ENCODE data around the gene FBN3.
"Not testable (repeated sequence)": the region's sequence is repeated elsewhere in the genome, so short reads cannot be mapped to it uniquely, and the experiment has no call there.

FBN3 gene

DNA sequence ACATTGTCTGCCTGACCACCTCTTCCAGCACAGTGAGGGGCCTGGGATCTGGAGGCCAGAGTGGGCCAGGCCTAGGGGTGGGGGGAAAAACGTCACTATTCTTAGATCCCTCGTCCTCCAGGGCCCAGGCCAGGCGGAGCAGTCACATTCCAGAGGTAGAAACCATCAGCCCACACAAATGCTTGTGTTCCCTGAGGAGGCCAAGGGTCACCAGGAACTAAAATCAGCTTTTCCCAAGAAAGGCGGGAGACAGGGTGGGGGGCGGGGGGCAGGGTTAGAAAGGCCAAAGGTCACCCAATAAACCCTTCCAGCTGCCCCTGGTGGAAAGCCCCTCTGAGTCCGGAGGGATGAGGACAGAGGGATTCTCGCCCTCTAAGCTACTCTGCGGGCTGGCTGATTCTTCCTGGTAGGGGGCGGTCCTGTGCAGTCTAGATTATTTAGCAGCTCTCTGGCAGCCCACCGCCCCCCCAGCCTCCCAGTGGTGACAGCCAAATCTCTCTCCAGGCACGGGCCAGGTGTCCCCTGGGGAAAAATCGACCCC, 120.4 kb downstream of the FBN3 start:
- FAIRE-seq (no peak), DNase-seq (ENCODE audit: insufficient read length, low spot score) (no peak)

DNA sequence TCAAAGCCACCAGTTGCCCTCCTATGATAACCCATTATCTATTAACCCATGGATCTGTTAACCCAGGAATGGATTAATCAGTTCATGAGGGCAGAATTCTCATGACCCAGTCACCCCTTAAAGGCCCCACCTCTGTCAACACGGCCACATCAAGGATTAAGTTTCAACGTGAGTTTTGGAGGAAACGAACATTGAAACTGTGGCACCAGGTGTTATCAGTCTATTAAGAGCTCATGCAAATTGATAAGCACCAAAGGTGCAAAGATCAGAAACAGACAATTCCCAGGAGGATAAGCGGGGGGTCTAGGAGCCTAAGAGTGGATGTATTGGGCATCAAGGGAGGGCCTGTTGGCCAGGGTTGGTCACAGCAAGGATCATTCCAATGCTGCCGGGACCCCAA, 124.1 kb downstream of the FBN3 start:
- no peak for FAIRE-seq
- DNase-seq (ENCODE audit: insufficient read length, low spot score) = no peak

DNA sequence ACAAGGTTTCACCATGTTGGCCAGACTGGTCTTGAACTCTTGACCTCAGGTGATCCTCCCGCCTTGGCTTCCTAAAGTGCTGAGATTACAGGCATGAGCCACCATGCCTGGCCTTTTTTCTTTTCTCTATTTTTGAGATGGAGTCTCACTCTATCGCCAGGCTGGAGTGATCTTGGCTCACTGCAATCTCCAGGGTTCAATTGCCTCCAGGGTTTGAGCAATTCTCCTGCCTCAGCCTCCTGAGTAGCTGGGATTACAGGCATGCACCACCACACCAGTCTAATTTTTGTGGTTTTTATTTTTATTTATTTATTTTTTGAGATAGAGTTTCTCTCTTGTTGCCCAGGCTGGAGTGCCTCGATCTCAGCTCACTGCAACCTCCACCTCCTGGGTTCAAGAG, 125.1 kb downstream of the FBN3 start:
- not testable (repeated sequence) for FAIRE-seq; DNase-seq (ENCODE audit: insufficient read length, low spot score)

DNA sequence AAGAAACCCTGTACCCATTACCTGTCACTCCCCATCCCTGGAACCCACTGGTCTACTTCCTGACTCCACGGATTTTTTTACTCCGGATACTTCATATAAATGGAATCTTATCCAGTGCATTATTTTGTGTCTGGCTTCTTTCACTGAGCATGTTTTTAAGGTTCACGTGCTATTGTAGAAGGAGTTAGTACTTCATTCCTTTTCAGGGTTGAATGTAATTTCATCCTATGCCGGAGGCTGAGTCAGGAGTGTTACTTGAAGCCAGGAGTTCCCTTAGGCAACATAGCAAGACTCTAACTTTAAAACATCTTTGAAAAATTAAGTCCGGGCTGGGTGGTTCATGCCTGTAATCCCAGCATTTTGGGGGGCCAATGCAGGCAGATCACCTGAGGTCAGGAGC, 126.0 kb downstream of the FBN3 start:
- FAIRE-seq = no peak
- DNase-seq (ENCODE audit: insufficient read length, low spot score) = no peak

DNA sequence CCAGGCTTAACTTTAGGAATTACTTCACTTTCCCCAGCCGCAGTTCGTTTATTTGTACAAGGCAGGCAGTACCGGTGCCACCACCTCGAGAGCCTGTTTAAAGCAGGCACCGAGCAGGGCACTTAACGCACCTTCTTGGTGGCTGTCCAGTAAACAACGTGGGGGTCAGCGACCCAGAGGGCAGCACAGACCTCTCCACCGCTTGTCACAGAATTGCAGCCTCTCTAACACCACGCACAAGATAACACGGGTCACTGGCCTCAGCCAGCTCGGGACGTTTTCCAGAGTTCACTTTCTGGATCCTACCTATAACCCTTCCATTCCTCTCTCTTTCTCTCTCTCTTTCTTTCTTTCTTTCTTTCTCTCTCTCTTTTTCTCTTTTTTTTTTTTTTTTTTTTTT, 127.1 kb downstream of the FBN3 start:
- no peak for DNase-seq (ENCODE audit: insufficient read length, low spot score)
- no peak for FAIRE-seq

DNA sequence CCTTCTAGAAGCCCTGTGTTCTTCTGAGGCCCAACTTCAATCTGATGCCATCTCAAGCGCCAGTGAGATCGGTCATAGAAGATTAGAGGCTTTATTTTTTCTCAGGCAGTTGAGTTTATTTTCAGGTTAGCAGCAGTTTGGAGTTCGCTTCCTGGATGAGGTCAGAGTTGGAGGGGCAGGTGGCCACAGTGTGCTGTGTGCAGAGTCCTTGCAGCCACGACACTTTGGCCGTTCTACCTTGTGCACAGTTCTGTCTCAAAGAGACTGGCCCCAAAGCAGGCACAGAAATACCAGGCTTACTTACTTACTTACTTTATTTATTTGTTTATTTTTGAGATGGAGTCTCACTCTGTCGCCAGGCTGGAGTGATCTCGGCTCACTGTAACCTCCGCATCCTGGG, 128.0 kb downstream of the FBN3 start:
- DNase-seq (ENCODE audit: insufficient read length, low spot score) (no peak), FAIRE-seq (no peak)

DNA sequence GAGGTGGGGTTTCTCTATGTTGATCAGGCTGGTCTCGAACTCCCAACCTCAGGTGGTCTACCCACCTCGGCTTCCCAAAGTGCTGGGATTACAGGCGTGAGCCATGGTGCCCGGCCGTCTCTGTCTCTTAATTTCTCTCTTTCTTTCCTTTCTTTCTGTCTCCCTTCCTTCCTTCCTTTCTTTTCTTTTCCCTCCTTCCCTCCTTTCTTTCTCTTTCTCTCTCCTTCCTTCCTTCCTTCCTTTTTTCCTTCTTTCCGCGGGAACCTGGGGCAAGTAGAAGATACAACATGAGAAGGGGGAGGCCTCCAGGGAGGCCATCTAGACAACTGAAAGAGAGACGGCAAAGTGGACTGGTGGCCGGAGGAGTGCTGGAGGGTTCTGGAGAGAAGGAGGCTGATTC, 128.7 kb downstream of the FBN3 start:
- FAIRE-seq (no peak), DNase-seq (ENCODE audit: insufficient read length, low spot score) (no peak)

DNA sequence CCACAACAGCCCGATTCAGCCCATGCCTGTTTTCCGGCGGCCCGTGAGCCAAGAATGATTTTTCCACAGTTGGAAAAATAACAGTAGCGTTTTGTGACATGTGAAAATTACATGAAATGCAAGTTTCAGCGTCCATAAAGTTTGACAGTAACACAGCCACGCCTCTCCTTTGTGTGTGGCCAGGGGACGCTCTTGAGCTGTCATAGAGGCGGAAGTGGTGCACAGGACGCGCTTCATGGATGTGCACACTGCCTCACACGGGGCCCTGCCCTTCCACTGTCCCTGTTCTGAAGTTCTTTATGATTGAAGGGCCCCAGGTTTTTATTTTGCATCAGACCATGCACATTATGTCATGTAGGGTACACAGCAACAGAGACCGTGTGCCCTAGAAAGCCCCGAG, 131.6 kb downstream of the FBN3 start:
- FAIRE-seq (no peak), DNase-seq (ENCODE audit: insufficient read length, low spot score) (no peak)

All from HTR-8/SVneo (cell line).